IMR-90 (cell line): Measurements from ENCODE around the gene PLA2G2D. TPM values are rescaled to one million over a fixed set of nuclear protein-coding genes. Genes with fewer than 3 reads are reported as not detected.

ENCODE experiments used
- ATAC-seq: fragments of 200-7000 bp; cut with Tn5 transposase; 2 replicates; pipeline ENCODE4 v1.9.1; 2020; ENCODE audit warnings: low read depth, mild to moderate bottlenecking, moderate library complexity
- BruUV-seq: library from RNA; stranded (reverse); fragments of 400-500 nt; replicated peaks from 2 replicates; lab custom pipeline; 2021; lab: Mats Ljungman, UMichigan
- CTCF ChIA-PET: fragments of 300-600 bp; formaldehyde crosslinking; extraction: SDS; loops from one replicate; lab custom pipeline; 2021; ENCODE audit warnings: antibody characterized with exemption; lab: Yijun Ruan, JAX
- POLR2A ChIA-PET: fragments of 300-600 bp; sonication (Branson Sonifier 250); formaldehyde crosslinking; loops from one replicate; lab custom pipeline; 2022; ENCODE audit warnings: antibody characterized with exemption; ENCODE audit not compliant: unreplicated experiment; lab: Charles Lee
- DNase-seq: peaks from one replicate; pipeline ENCODE4 v3.0.0; 2013
- H2AFZ ChIP-seq: replicated peaks from 2 replicates; pipeline ENCODE3; 2013; ENCODE audit warnings: low read length, mild to moderate bottlenecking; ENCODE audit not compliant: poor library complexity
- H2AK5ac ChIP-seq: 2 replicates; pipeline ENCODE4 v1.6.1; 2013; ENCODE audit warnings: low read depth, low read length, inconsistent platforms
- H2AK9ac ChIP-seq: replicated peaks from 2 replicates; pipeline ENCODE3; 2013; ENCODE audit warnings: mild to moderate bottlenecking, low read depth, low read length, moderate library complexity; ENCODE audit not compliant: poor library complexity
- H2BK120ac ChIP-seq: 2 replicates; pipeline ENCODE4 v1.6.1; 2013; ENCODE audit warnings: low read depth, low read length, inconsistent platforms
- H2BK15ac ChIP-seq: 3 replicates; pipeline ENCODE4 v1.6.1; 2013; ENCODE audit warnings: low read depth, low read length, inconsistent platforms
- H2BK20ac ChIP-seq: 2 replicates; pipeline ENCODE4 v1.6.1; 2013; ENCODE audit warnings: low read depth, mild to moderate bottlenecking, inconsistent platforms, low read length, moderate library complexity
- H2BK5ac ChIP-seq: 2 replicates; pipeline ENCODE4 v1.6.1; 2013; ENCODE audit warnings: mild to moderate bottlenecking, low read depth, low read length, inconsistent platforms; ENCODE audit not compliant: poor library complexity, severe bottlenecking
- H3K14ac ChIP-seq: replicated peaks from 2 replicates; pipeline ENCODE4 v1.6.1; 2013; ENCODE audit warnings: low read depth, low read length, inconsistent platforms
- H3K18ac ChIP-seq: 2 replicates; pipeline ENCODE4 v1.6.1; 2013; ENCODE audit warnings: low read depth, low read length, control low read depth
- H3K23ac ChIP-seq: 2 replicates; pipeline ENCODE4 v1.6.1; 2013; ENCODE audit warnings: low read depth, low read length, inconsistent platforms
- H3K27ac ChIP-seq: 2 replicates; pipeline ENCODE4 v1.5.1; 2013; ENCODE audit warnings: mild to moderate bottlenecking, control low read depth, low read length; ENCODE audit not compliant: insufficient read depth
- H3K27me3 ChIP-seq: 2 replicates; pipeline ENCODE4 v1.6.1; 2013; ENCODE audit warnings: low read length; ENCODE audit not compliant: control insufficient read depth, insufficient read depth
- H3K36me3 ChIP-seq: 2 replicates; pipeline ENCODE4 v1.6.1; 2013; ENCODE audit warnings: low read length, mixed read lengths; ENCODE audit not compliant: control insufficient read depth, insufficient read depth
- H3K4ac ChIP-seq: 2 replicates; pipeline ENCODE4 v1.6.1; 2013; ENCODE audit warnings: low read depth, low read length, inconsistent platforms
- H3K4me1 ChIP-seq: 2 replicates; pipeline ENCODE4 v1.6.1; 2013; ENCODE audit warnings: low read length, mixed read lengths; ENCODE audit not compliant: control insufficient read depth, insufficient read depth
- H3K4me2 ChIP-seq: 2 replicates; pipeline ENCODE4 v1.6.1; 2013; ENCODE audit warnings: low read depth, mild to moderate bottlenecking, control low read depth, low read length, moderate library complexity
- H3K4me3 ChIP-seq: 2 replicates; pipeline ENCODE4 v1.5.1; 2013; ENCODE audit warnings: low read depth, mild to moderate bottlenecking, control low read depth, low read length, moderate library complexity; ENCODE audit not compliant: insufficient read depth
- H3K56ac ChIP-seq: 2 replicates; pipeline ENCODE4 v1.6.1; 2013; ENCODE audit warnings: low read length, inconsistent platforms; ENCODE audit not compliant: insufficient read depth; ENCODE audit errors: extremely low read depth
- H3K79me1 ChIP-seq, 2 experiments: 2 replicates each; pipeline ENCODE4 v1.6.1; 2013; ENCODE audit warnings: low read length in 2 of 2, inconsistent platforms in 1 of 2, low read depth in 1 of 2
- H3K9ac ChIP-seq: 2 replicates; pipeline ENCODE4 v1.6.1; 2013; ENCODE audit warnings: low read depth, low read length, control low read depth
- H3K9me1 ChIP-seq: 2 replicates; pipeline ENCODE4 v1.6.1; 2013; ENCODE audit warnings: low read length, inconsistent platforms; ENCODE audit not compliant: insufficient read depth
- H3K9me3 ChIP-seq: 2 replicates; pipeline ENCODE4 v1.6.1; 2013; ENCODE audit warnings: low read length; ENCODE audit not compliant: control insufficient read depth, insufficient read depth
- H4K20me1 ChIP-seq: 2 replicates; pipeline ENCODE4 v1.6.1; 2013; ENCODE audit warnings: low read length, inconsistent platforms; ENCODE audit not compliant: insufficient read depth
- H4K5ac ChIP-seq: 2 replicates; pipeline ENCODE4 v1.6.1; 2013; ENCODE audit warnings: mild to moderate bottlenecking, low read depth, low read length, control low read depth
- H4K8ac ChIP-seq, 2 experiments: 2 replicates each; pipeline ENCODE4 v1.6.1; 2013; ENCODE audit warnings: low read depth in 2 of 2, low read length in 2 of 2, control low read depth in 1 of 2, inconsistent platforms in 1 of 2
- H4K91ac ChIP-seq: 2 replicates; pipeline ENCODE4 v1.6.1; 2013; ENCODE audit warnings: low read depth, low read length, inconsistent platforms; ENCODE audit not compliant: insufficient read depth
- BHLHE40 ChIP-seq: fragments of 150-350 bp; IDR thresholded peaks from 2 replicates; pipeline ENCODE4 v1.6.1; 2016; ENCODE audit warnings: mild to moderate bottlenecking, low read depth, low read length
- CEBPB ChIP-seq: IDR thresholded peaks from 2 replicates; pipeline ENCODE4 v1.6.1; 2012; ENCODE audit warnings: low read depth, low read length, improper control_type of control experiment
- CHD1 ChIP-seq: IDR thresholded peaks from 2 replicates; pipeline ENCODE4 v1.6.1; 2012; ENCODE audit warnings: low read depth, low read length, improper control_type of control experiment
- CTCF ChIP-seq: conservative IDR thresholded peaks from 2 replicates; pipeline ENCODE4 v1.5.1; 2012; ENCODE audit warnings: mild to moderate bottlenecking, low read depth, low read length, improper control_type of control experiment
- ELK1 ChIP-seq: fragments of 150-350 bp; IDR thresholded peaks from 2 replicates; pipeline ENCODE4 v1.6.1; 2016; ENCODE audit warnings: low read depth, mild to moderate bottlenecking, low read length, moderate library complexity, borderline replicate concordance
- FOS ChIP-seq: fragments of 150-350 bp; IDR thresholded peaks from 2 replicates; pipeline ENCODE4 v1.6.1; 2016; ENCODE audit warnings: low read depth, low read length
- MAFK ChIP-seq: IDR thresholded peaks from 2 replicates; pipeline ENCODE4 v1.6.1; 2012; ENCODE audit warnings: low read depth, low read length, improper control_type of control experiment
- MAZ ChIP-seq: IDR thresholded peaks from 2 replicates; pipeline ENCODE4 v1.6.1; 2012; ENCODE audit warnings: low read depth, mild to moderate bottlenecking, low read length, improper control_type of control experiment, moderate library complexity, borderline replicate concordance
- MXI1 ChIP-seq: IDR thresholded peaks from 2 replicates; pipeline ENCODE4 v1.6.1; 2012; ENCODE audit warnings: low read depth, mild to moderate bottlenecking, low read length, moderate library complexity, borderline replicate concordance
- NFE2L2 ChIP-seq: fragments of 150-350 bp; IDR thresholded peaks from 2 replicates; pipeline ENCODE4 v1.6.1; 2016; ENCODE audit warnings: low read depth, mild to moderate bottlenecking, low read length
- POLR2A ChIP-seq: IDR thresholded peaks from 2 replicates; pipeline ENCODE4 v1.6.1; 2012; ENCODE audit warnings: mild to moderate bottlenecking, low read depth, low read length
- RAD21 ChIP-seq: IDR thresholded peaks from 2 replicates; pipeline ENCODE4 v1.6.1; 2012; ENCODE audit warnings: low read length, improper control_type of control experiment
- RCOR1 ChIP-seq: IDR thresholded peaks from 2 replicates; pipeline ENCODE4 v1.6.1; 2012; ENCODE audit warnings: mild to moderate bottlenecking, low read length, improper control_type of control experiment; ENCODE audit not compliant: insufficient replicate concordance
- RFX5 ChIP-seq: IDR thresholded peaks from 2 replicates; pipeline ENCODE4 v1.8.0; 2012; ENCODE audit warnings: low read depth, mild to moderate bottlenecking, low read length, moderate library complexity
- SMC3 ChIP-seq: fragments of 150-350 bp; IDR thresholded peaks from 2 replicates; pipeline ENCODE4 v1.6.1; 2016; ENCODE audit warnings: low read depth, mild to moderate bottlenecking, antibody characterized with exemption, low read length, moderate library complexity
- USF2 ChIP-seq: fragments of 150-350 bp; IDR thresholded peaks from 2 replicates; pipeline ENCODE4 v1.6.1; 2017; ENCODE audit warnings: mild to moderate bottlenecking, antibody characterized with exemption, low read length, low read depth
- WGBS, 2 experiments: methylation state at CpG; one replicate each; pipeline versions ENCODE4 v1.1.5 to v1.1.7; 2013; ENCODE audit warnings: missing lambda C conversion rate in 2 of 2; ENCODE audit not compliant: insufficient read length in 1 of 2; ENCODE audit errors: extremely low coverage in 2 of 2; 5-methylcytosine and 5-hydroxymethylcytosine counted together
- dilution Hi-C: fragments of 300-500 bp; cut with HindIII; formaldehyde crosslinking; loops from one replicate; pipeline ENCODE4 v1.14.3; 2018; ENCODE audit warnings: low sequenced_read_pairs; ENCODE audit not compliant: unreplicated experiment
- in situ Hi-C: fragments of 300-500 bp; cut with MboI; formaldehyde crosslinking; loops from 3 replicates; pipeline ENCODE4 v1.14.3; 2019; ENCODE audit warnings: low sequenced_read_pairs, inconsistent platforms, mixed read lengths
- intact Hi-C: fragments of 100-400 bp; cut with micrococcal nuclease; formaldehyde crosslinking; loops from 2 replicates; pipeline ENCODE4 v1.10.0; 2022
- polyA plus RNA-seq, 3 experiments: library from polyadenylated mRNA; depleted of rRNA; stranded (reverse); fragments of >200 nt; gene quantifications; 2 replicates each; pipeline ENCODE4 v1.2.3, GENCODE V29; 2012; ENCODE audit warnings: low replicate concordance in 1 of 3
- total RNA-seq: library from RNA; depleted of rRNA; stranded (reverse); fragments of >200 nt; gene quantifications from 2 replicates; pipeline ENCODE4 v1.2.3, GENCODE V29; 2012

The PLA2G2D gene
- total and polyA plus RNA-seq, 2 of the 4 experiments (the other 2 are of a cell fraction): not detected

- Histone ChIP-seq H3K56ac (no peak overlapping the region), H3K14ac (no peak overlapping the region), H3K9me1 (0 out of 2 replicates have a peak, but pooled peaks cover 3% of the 10 kb centered on the region), H2BK5ac (no peak overlapping the region), H3K79me1 (no peaks in the 10 kb centered on the region), H3K27me3 (peaks cover 32% of the 10 kb centered on the region), H3K4me2 (no peak overlapping the region), H4K8ac (no peak overlapping the region), H3K18ac (no peak overlapping the region), H3K4me1 (no peaks in the 10 kb centered on the region), H3K4me3 (no peak overlapping the region), H4K5ac (no peak overlapping the region), H3K23ac (no peak overlapping the region), H2AFZ (no peak overlapping the region), H2AK5ac (no peak overlapping the region), H3K9me3 (no peaks in the 10 kb centered on the region), H4K20me1 (no peaks in the 10 kb centered on the region; the same call in 1 of the 2 replicates), H3K27ac (no peak overlapping the region), H2BK15ac (no peak overlapping the region), H2BK20ac (no peak overlapping the region), H4K91ac (no peak overlapping the region), H2BK120ac (no peak overlapping the region), H3K4ac (no peak overlapping the region), H2AK9ac (no peak overlapping the region), H3K36me3 (no peaks in the 10 kb centered on the region), H3K9ac (no peak overlapping the region)
- in situ Hi-C loops (no loop called here), intact Hi-C loops (no loop called here), dilution Hi-C loops (no loop called here)
- ChIA-PET POLR2A (no interaction called here), CTCF (interaction anchor here (0.5 kb wide), 1 partner anchor 83 kb away, joined by 3 read pairs; no protein-coding TSS in a partner anchor)
- ATAC-seq: no peak
- no TSS peak for BruUV-seq
- DNase-seq: no peak
- TF ChIP-seq RCOR1 (no peak), MAFK (no peak), NFE2L2 (no peak), FOS (no peak), USF2 (no peak), RFX5 (no peak), POLR2A (no peak), CHD1 (no peak), RAD21 (no peak), ELK1 (no peak), BHLHE40 (no peak), CEBPB (no peak), MAZ (no peak), SMC3 (no peak), MXI1 (no peak), CTCF (no peak)
- 100% methylated on average over 1 of the region's 13 CpGs; no CpG with 5 or more reads in 1 of the 2 experiments for WGBS, 2 experiments
Measured at GRCh38 chr1:20142001-20142710, 22.8 kb upstream of the PLA2G2D start.
